GM12892 (cell line): Measurements from ENCODE around the gene SEC23B.

Experiments used
- DNase-seq: peaks from one replicate; pipeline ENCODE4 v3.0.0; 2011; ENCODE audit not compliant: insufficient read length
- FAIRE-seq: peaks from 2 replicates; lab custom pipeline; 2011; peaks lifted over from hg19 to GRCh38; lab: Jason Lieb, UNC
- POLR2A ChIP-seq: IDR thresholded peaks from 2 replicates; pipeline ENCODE4 v1.6.1; 2011; ENCODE audit warnings: low read depth, low read length, control low read depth
- POLR2AphosphoS5 ChIP-seq: IDR thresholded peaks from 2 replicates; pipeline ENCODE4 v1.6.1; 2011; ENCODE audit warnings: low read depth, low read length, control low read depth
- TAF1 ChIP-seq: IDR thresholded peaks from 2 replicates; pipeline ENCODE4 v1.6.1; 2011; ENCODE audit warnings: low read depth, mild to moderate bottlenecking, control low read depth, low read length, borderline replicate concordance

SEC23B gene

GRCh38 chr20:18533491-18533890, 25.8 kb downstream of the SEC23B start:
- DNase-seq (no peak), FAIRE-seq (no peak)
- no peak for TF ChIP-seq POLR2AphosphoS5
- no peak for TF ChIP-seq TAF1
- TF ChIP-seq POLR2A: no peak

GRCh38 chr20:18533978-18534644, 26.4 kb downstream of the SEC23B start:
- FAIRE-seq (no peak), DNase-seq (no peak)
- TF ChIP-seq POLR2A (no peak), POLR2AphosphoS5 (no peak), TAF1 (no peak)

- FAIRE-seq (no peak), DNase-seq (no peak)
- TF ChIP-seq TAF1 (no peak), POLR2A (no peak), POLR2AphosphoS5 (no peak)
Observed at GRCh38 chr20:18537651-18538050, 29.9 kb downstream of the SEC23B start.

GRCh38 chr20:18541741-18542140, 34.0 kb downstream of the SEC23B start:
- DNase-seq (no peak), FAIRE-seq (no peak)
- TF ChIP-seq POLR2A (no peak), TAF1 (no peak), POLR2AphosphoS5 (no peak)

- DNase-seq (no peak), FAIRE-seq (no peak)
- TF ChIP-seq TAF1: no peak
- no peak for TF ChIP-seq POLR2A
- TF ChIP-seq POLR2AphosphoS5: no peak
Observed at GRCh38 chr20:18543216-18543615, 35.5 kb downstream of the SEC23B start.

- FAIRE-seq (no peak), DNase-seq (no peak)
- TF ChIP-seq POLR2A: 0 out of 2 replicates have a peak, but pooled peaks have one; percentile 1
- no peak for TF ChIP-seq POLR2AphosphoS5
Observed at GRCh38 chr20:18543932-18544331, 36.2 kb downstream of the SEC23B start.

GRCh38 chr20:18545566-18545965, 37.8 kb downstream of the SEC23B start:
- FAIRE-seq: no peak
- no peak for DNase-seq
- no peak for TF ChIP-seq POLR2A
- no peak for TF ChIP-seq TAF1
- TF ChIP-seq POLR2AphosphoS5: no peak

- no peak for DNase-seq
- no peak for TF ChIP-seq POLR2A
- no peak for TF ChIP-seq TAF1
- TF ChIP-seq POLR2AphosphoS5: no peak
- no peak for FAIRE-seq
Observed at GRCh38 chr20:18548465-18548864, 40.7 kb downstream of the SEC23B start.

- FAIRE-seq (no peak), DNase-seq (no peak)
- TF ChIP-seq POLR2A: no peak
- TF ChIP-seq POLR2AphosphoS5: no peak
- TF ChIP-seq TAF1: no peak
Observed at GRCh38 chr20:18553746-18554145, 46.0 kb downstream of the SEC23B start.

- DNase-seq: peak; percentile 88
- TF ChIP-seq POLR2A (peak; percentile 91), POLR2AphosphoS5 (peak; percentile 92), TAF1 (peak; percentile 48; the same call in 1 of the 2 replicates)
- FAIRE-seq: peak; percentile 92
Observed at GRCh38 chr20:18566892-18567738, 59.4 kb downstream of the SEC23B start, which contains the start of gene SMIM26. Gene SMIM26 (plus strand): TSS chr20:18567432. CDS start chr20:18567479, 47 bp downstream.

- DNase-seq (no peak), FAIRE-seq (peak; percentile 27)
- TF ChIP-seq POLR2A: no peak
- TF ChIP-seq TAF1: no peak
- no peak for TF ChIP-seq POLR2AphosphoS5
Observed at GRCh38 chr20:18567739-18568091, 60.0 kb downstream of the SEC23B start.
